Heart left ventricle (tissue), 16 donors: ENCODE data around the gene ADGRV1. TPM values are rescaled to one million over a fixed set of nuclear protein-coding genes. Genes with fewer than 3 reads are reported as not detected.

ENCODE experiments used
- ATAC-seq, 4 donors: fragments of 200-7000 bp; cut with Tn5 transposase; one replicate each; pipeline ENCODE4 v1.9.1; 2020 to 2022; ENCODE audit warnings: moderate library complexity in 4 of 4, mild to moderate bottlenecking in 3 of 4, moderate number of reproducible peaks in 1 of 4
- DNase-seq, 5 donors: peaks; one replicate each; pipeline ENCODE4 v3.0.0-alpha.2; 2020
- H3K27ac ChIP-seq, 12 donors: fragments of 200-600 bp; sonication (generic) in 4 of 12; one replicate each; pipeline versions ENCODE4 v1.5.0 to v1.8.0; 2016 to 2022; ENCODE audit warnings: mild to moderate bottlenecking in 2 of 12
- H3K27me3 ChIP-seq, 9 donors: fragments of 200-600 bp; sonication (generic) in 2 of 9; one replicate each; pipeline versions ENCODE4 v1.5.1 to v1.8.0; 2016 to 2022; ENCODE audit warnings: mild to moderate bottlenecking in 3 of 9
- H3K36me3 ChIP-seq, 9 donors: fragments of 200-600 bp; sonication (generic) in 2 of 9; one replicate each; pipeline versions ENCODE4 v1.5.0 to v1.8.0; 2018 to 2022; ENCODE audit warnings: mild to moderate bottlenecking in 2 of 9
- H3K4me1 ChIP-seq, 12 donors: fragments of 200-600 bp; sonication (generic) in 4 of 12; one replicate each; pipeline versions ENCODE4 v1.5.0 to v1.8.0; 2016 to 2022; ENCODE audit warnings: mild to moderate bottlenecking in 3 of 12
- H3K4me3 ChIP-seq, 12 donors: fragments of 200-600 bp; sonication (generic) in 4 of 12; one replicate each; pipeline versions ENCODE4 v1.5.0 to v1.8.0; 2017 to 2022; ENCODE audit warnings: mild to moderate bottlenecking in 9 of 12, moderate library complexity in 4 of 12
- H3K9me3 ChIP-seq, 12 donors: fragments of 200-600 bp; sonication (generic) in 4 of 12; one replicate each; pipeline versions ENCODE4 v1.5.0 to v1.8.0; 2016 to 2022; ENCODE audit warnings: mild to moderate bottlenecking in 1 of 12
- CTCF ChIP-seq, 12 donors: fragments of 200-600 bp; sonication (generic) in 4 of 12; IDR thresholded peaks; one replicate each; pipeline versions ENCODE4 v1.5.0 to v1.8.0; 2018 to 2022; ENCODE audit warnings: antibody characterized with exemption in 12 of 12, mild to moderate bottlenecking in 5 of 12
- POLR2A ChIP-seq, 2 donors: fragments of 450-650 bp; IDR thresholded peaks; one replicate each; pipeline ENCODE4 v1.6.1; 2017; ENCODE audit warnings: antibody characterized with exemption in 2 of 2, mild to moderate bottlenecking in 2 of 2, moderate library complexity in 2 of 2
- WGBS, 4 donors: extraction: QIAGEN DNeasy Blood & Tissue Kit in 2 of 4; methylation state at CpG; one replicate each; pipeline versions ENCODE4 v1.1.5 to v1.1.7; 2013 to 2018; 5-methylcytosine and 5-hydroxymethylcytosine counted together
- intact Hi-C, 10 donors: fragments of 100-400 bp; cut with DNase I; formaldehyde crosslinking; loops; one replicate each; pipeline versions ENCODE4 v1.11.1 to v1.14.2; 2022
- polyA plus RNA-seq, 2 donors: library from polyadenylated mRNA; stranded (reverse); fragments of 200-250 nt; gene quantifications; one replicate each; pipeline ENCODE4 v1.2.3, GENCODE V29; 2013
- total RNA-seq, 9 donors: library from RNA; depleted of rRNA in 2 of 9; stranded (reverse); fragments of >200 nt in 2 of 9; fragmentation: NEBNext Ultra II Directional in 3 of 9; extraction: Animal tissue kit (Norgen Biotek cat#: 25700) in 3 of 9; gene quantifications; one replicate each; pipeline versions ENCODE4 v1.1.0 to v1.2.4, GENCODE V29; 2016 to 2023
- donor health status: ischemic (EF 13 %, LVEDD 7.1; RV severe dilation, severe dysfunction).
- donor health status: healthy with polysubstance abuse.
- donor health status: DM: no; HTN: yes; CAD: no.
- donor health status: DM: no; HTN: no; CAD: no.
- donor health status: ischemic (EF 25% LVEDD 6.9; RV normal size, moderate dysfunction).
- donor health status: ischemic (EF 25% LVEDD 5.7; RV mildly dilated, moderate dysfunction).
- donor health status: healthy.
- donor health status: DM: yes; HTN: yes; CAD: no.
- donor health status: ischemic (EF 35%, LVEDD 5.7; RV mildly dilated, moderate dysfunction).
- donor health status: nonischemic (EF 11% LVEDD 7.7; RV severe dilation, severe dysfunction).
- donor health status: DM: yes; HTN: yes; CAD: no.
- donor health status: PGD.
- donor health status: ischemic (EF 29% LVEDD 5.4; RV normal size, mild dysfunction).
- donor health status: nonischemic (EF 23%, LVEDD 6.1; RV moderate dilation, normal function).

ADGRV1 gene
- total and polyA plus RNA-seq, 11 donors, result 0.25 to 0.29 TPM; not detected in 9

GRCh38 chr5:90519081-90519480 lies 39.5 kb upstream of the ADGRV1 start:
- no peaks in the 10 kb centered on the region for H3K4me1 ChIP-seq
- 91 to 95% (median 94%) methylated on average over 7 of the region's 7 CpGs for WGBS, 4 donors
- TF ChIP-seq POLR2A (IDR thresholded peaks at IDR 0.05) (no peak), CTCF (IDR thresholded peaks at IDR 0.05) (no peak)
- H3K27ac ChIP-seq, result no peak overlapping the region
- H3K36me3 ChIP-seq, result peaks cover 0 to 91% (median 65%) of the 10 kb centered on the region in 9 donors
- H3K9me3 ChIP-seq, result no peaks in the 10 kb centered on the region
- no peak overlapping the region for H3K4me3 ChIP-seq
- DNase-seq, result no peak
- intact Hi-C loops, result no loop called here
- no peak for ATAC-seq
- no peaks in the 10 kb centered on the region for H3K27me3 ChIP-seq

GRCh38 chr5:90528601-90529193 lies 29.9 kb upstream of the ADGRV1 start:
- Histone ChIP-seq H3K4me1 (peaks cover 0 to 34% (median 27%) of the 10 kb centered on the region in 12 donors), H3K36me3 (peaks cover 0 to 22% (median 13%) of the 10 kb centered on the region in 9 donors), H3K9me3 (no peaks in the 10 kb centered on the region), H3K27ac (peak overlapping the region; percentile 84 to 98 (median 96)), H3K4me3 (peak overlapping the region; percentile 79 to 99 (median 94)), H3K27me3 (peaks cover 0 to 6% (median 0%) of the 10 kb centered on the region in 9 donors)
- DNase-seq (no peak), ATAC-seq (peak in 1 of 4 donors; percentile 4)
- no peak for TF ChIP-seq CTCF (IDR thresholded peaks at IDR 0.05)
- no peak for TF ChIP-seq POLR2A (IDR thresholded peaks at IDR 0.05)
- 2 to 3% (median 2%) methylated on average over 18 of the region's 18 CpGs for WGBS, 4 donors
- intact Hi-C loops, result loop anchor here (1.0 to 10.0 kb wide), 9 partner anchors 51 to 120 kb away; partner anchors contain the start of genes MBLAC2 (in 6 of the 10), POLR3G (in 6 of the 10) and CETN3 (in 2 of the 10)

- WGBS, 4 donors, result 0% methylated on average over 33 to 64 of the region's 64 CpGs
- DNase-seq (peak; percentile 98 to 99 (median 98)), ATAC-seq (peak; percentile 99 to 100 (median 100))
- TF ChIP-seq CTCF (IDR thresholded peaks at IDR 0.05), result no peak
- TF ChIP-seq POLR2A (IDR thresholded peaks at IDR 0.05), result peak in 1 of 2 donors; percentile 85
- peak within 1 kb of the TSS; percentile 84 to 98 (median 96) for H3K27ac ChIP-seq
- intact Hi-C loops, result loop anchor here (1.0 to 10.0 kb wide), 9 partner anchors 52 to 121 kb away; partner anchors contain the start of genes MBLAC2 (in 6 of the 10), POLR3G (in 6 of the 10) and CETN3 (in 2 of the 10)
- H3K9me3 ChIP-seq, result no peaks in the 10 kb centered on the region
- H3K4me3 ChIP-seq, result peak within 1 kb of the TSS; percentile 79 to 99 (median 94)
- H3K27me3 ChIP-seq, result peaks cover 0 to 11% (median 0%) of the 10 kb centered on the region in 9 donors
- H3K4me1 ChIP-seq, result peaks cover 0 to 34% (median 27%) of the 10 kb centered on the region in 12 donors
- peaks cover 0 to 15% (median 9%) of the 10 kb centered on the region in 9 donors for H3K36me3 ChIP-seq
Measured at GRCh38 chr5:90529194-90529938, 29.2 kb upstream of the ADGRV1 start, which contains the start of gene LYSMD3. LYSMD3 (minus strand) TSS chr5:90529584; CDS start chr5:90525289, 4,295 bp downstream.
